A549 (cell line): ENCODE data around the gene HK1. TPM values are rescaled to one million over a fixed set of nuclear protein-coding genes. Genes with fewer than 3 reads are reported as not detected.

Source experiments
- ATAC-seq, 2 experiments: fragments of 200-7000 bp in 1 of 2; fragments of >200 bp in 1 of 2; cut with Nextera tagmentation in 1 of 2; cut with Tn5 transposase in 1 of 2; 3 replicates each; pipeline versions ENCODE4 v1.8.0 to v1.9.1; 2018 to 2020; ENCODE audit warnings: mild to moderate bottlenecking in 1 of 2, moderate library complexity in 1 of 2
- CTCF ChIA-PET: fragments of 300-600 bp; sonication (Branson Sonifier 250); formaldehyde crosslinking; extraction: SDS; loops from one replicate; lab custom pipeline; 2021; ENCODE audit warnings: antibody characterized with exemption, inconsistent platforms; lab: Yijun Ruan, JAX
- POLR2A ChIA-PET: fragments of 350-600 bp; formaldehyde crosslinking; extraction: SDS; loops from one replicate; lab custom pipeline; 2021; ENCODE audit warnings: antibody characterized with exemption, inconsistent platforms; lab: Yijun Ruan, JAX
- DNase-seq, 2 experiments: peaks; one replicate each; pipeline versions ENCODE4 v3.0.0 to v3.0.0-alpha.2; 2011 to 2016; ENCODE audit warnings: low read depth in 1 of 2, low spot score in 1 of 2
- FAIRE-seq: peaks from 2 replicates; lab custom pipeline; 2011; peaks lifted over from hg19 to GRCh38; lab: Jason Lieb, UNC
- H3K27ac ChIP-seq, 2 experiments: fragments of >200 bp; sonication (Bioruptor Twin); formaldehyde crosslinking; 3 replicates each; pipeline ENCODE4 v1.5.1; 2016 to 2017
- H3K4me1 ChIP-seq: fragments of >200 bp; sonication (Bioruptor Twin); formaldehyde crosslinking; 3 replicates; pipeline ENCODE4 v1.6.1; 2016
- H3K4me2 ChIP-seq: fragments of >200 bp; sonication (Bioruptor Twin); formaldehyde crosslinking; 3 replicates; pipeline ENCODE4 v1.6.1; 2016
- H3K4me3 ChIP-seq: fragments of >200 bp; sonication (Bioruptor Twin); formaldehyde crosslinking; 3 replicates; pipeline ENCODE4 v1.5.1; 2016
- H3K9me3 ChIP-seq: fragments of >200 bp; sonication (Bioruptor Twin); formaldehyde crosslinking; 3 replicates; pipeline ENCODE4 v1.6.1; 2016
- CHD2 ChIP-seq: fragments of 150-350 bp; IDR thresholded peaks from 2 replicates; pipeline ENCODE4 v1.6.1; 2014; ENCODE audit warnings: low read length; ENCODE audit not compliant: partially characterized antibody
- EHF ChIP-seq: fragments of 250-450 bp; sonication (Bioruptor Pico); IDR thresholded peaks from 2 replicates; pipeline ENCODE4 v1.5.0; 2020; ENCODE audit warnings: mild to moderate bottlenecking
- FOSB ChIP-seq: fragments of 250-450 bp; sonication (Bioruptor Pico); IDR thresholded peaks from 2 replicates; pipeline ENCODE4 v1.5.0; 2020; ENCODE audit warnings: mild to moderate bottlenecking, moderate library complexity
- FOXS1 ChIP-seq: fragments of 250-450 bp; sonication (Bioruptor Pico); IDR thresholded peaks from 2 replicates; pipeline ENCODE4 v1.5.0; 2020; ENCODE audit warnings: mild to moderate bottlenecking, moderate library complexity
- HOXA7 ChIP-seq: fragments of 250-450 bp; sonication (Bioruptor Pico); IDR thresholded peaks from 2 replicates; pipeline ENCODE4 v1.5.0; 2020; ENCODE audit warnings: mild to moderate bottlenecking, moderate library complexity
- JUN ChIP-seq, 2 experiments: fragments of >200 bp; sonication (Bioruptor Twin); formaldehyde crosslinking; IDR thresholded peaks; 2 replicates in 1 of 2; 3 replicates in 1 of 2; pipeline ENCODE4 v1.6.1; 2016 to 2017
- KDM5A ChIP-seq: fragments of 200-600 bp; sonication (generic); IDR thresholded peaks from 2 replicates; pipeline ENCODE4 v1.6.1; 2016; ENCODE audit warnings: antibody characterized with exemption, mild to moderate bottlenecking
- MAFK ChIP-seq: fragments of 450-650 bp; IDR thresholded peaks from 2 replicates; pipeline ENCODE4 v1.6.1; 2014; ENCODE audit not compliant: partially characterized antibody
- MYC ChIP-seq: IDR thresholded peaks from 2 replicates; pipeline ENCODE4 v1.6.1; 2012; ENCODE audit warnings: mild to moderate bottlenecking, inconsistent platforms, low read length, improper control_type of control experiment, borderline replicate concordance
- NPAS2 ChIP-seq: fragments of 250-450 bp; sonication (Bioruptor Pico); IDR thresholded peaks from 2 replicates; pipeline ENCODE4 v1.8.0; 2022; ENCODE audit warnings: mild to moderate bottlenecking, moderate library complexity, borderline replicate concordance
- PHF8 ChIP-seq: fragments of 200-600 bp; sonication (generic); IDR thresholded peaks from 2 replicates; pipeline ENCODE4 v1.6.1; 2016; ENCODE audit warnings: low read depth, mild to moderate bottlenecking, antibody characterized with exemption, moderate library complexity, borderline replicate concordance
- POLR2A ChIP-seq: IDR thresholded peaks from 2 replicates; pipeline ENCODE4 v1.6.1; 2012; ENCODE audit warnings: mild to moderate bottlenecking, low read length
- RARB ChIP-seq: fragments of 250-450 bp; sonication (Bioruptor Pico); IDR thresholded peaks from 2 replicates; pipeline ENCODE4 v1.8.0; 2021; ENCODE audit warnings: mild to moderate bottlenecking, moderate library complexity
- TFCP2L1 ChIP-seq: fragments of 250-450 bp; sonication (Bioruptor Pico); IDR thresholded peaks from 2 replicates; pipeline ENCODE4 v1.5.0; 2021; ENCODE audit warnings: mild to moderate bottlenecking
- TP53 ChIP-seq: fragments of 250-450 bp; sonication (Bioruptor Pico); IDR thresholded peaks from 2 replicates; pipeline ENCODE4 v1.5.0; 2021; ENCODE audit warnings: mild to moderate bottlenecking, moderate library complexity
- WGBS: methylation state at CpG from one replicate; pipeline ENCODE4 v1.1.6; 2017; ENCODE audit errors: missing lambda C conversion rate; 5-methylcytosine and 5-hydroxymethylcytosine counted together
- polyA plus RNA-seq, 4 experiments: library from polyadenylated mRNA; depleted of rRNA in 3 of 4; stranded (reverse); fragments of >200 nt; fragmentation: RNase III in 1 of 4; extraction: RNeasy Plus Mini Kit Qiagen cat#74134 plus additional on column Dnase treatment in 1 of 4; gene quantifications; 2 replicates in 3 of 4; 3 replicates in 1 of 4; pipeline ENCODE4 v1.2.3, GENCODE V29; 2011 to 2017
- TF ChIP-seq, protein P1 (sequence below): fragments of 250-450 bp; sonication (Bioruptor Pico); IDR thresholded peaks from 2 replicates; pipeline ENCODE4 v1.5.0; 2021; ENCODE audit warnings: mild to moderate bottlenecking, moderate library complexity, borderline replicate concordance
- TF ChIP-seq, protein P2 (sequence below): IDR thresholded peaks from 2 replicates; pipeline ENCODE4 v1.6.1; 2012
- TF ChIP-seq, protein P3 (sequence below): fragments of 250-450 bp; sonication (Bioruptor Pico); IDR thresholded peaks from 2 replicates; pipeline ENCODE4 v1.5.0; 2020; ENCODE audit warnings: low read depth, mild to moderate bottlenecking, moderate library complexity
- TF ChIP-seq, protein P4 (sequence below): fragments of 450-650 bp; IDR thresholded peaks from 2 replicates; pipeline ENCODE4 v1.6.1; 2014; ENCODE audit warnings: antibody characterized with exemption
- TF ChIP-seq, protein P5 (sequence below): fragments of >200 bp; sonication (Bioruptor Twin); formaldehyde crosslinking; IDR thresholded peaks from 3 replicates; pipeline ENCODE4 v1.6.1; 2016
- TF ChIP-seq, protein P6 (sequence below): IDR thresholded peaks from 2 replicates; pipeline ENCODE4 v1.6.1; 2012

Gene HK1
- polyA plus RNA-seq, 2 of the 4 experiments (the other 2 are of a cell fraction) = 17.3 to 58.9 TPM

DNA sequence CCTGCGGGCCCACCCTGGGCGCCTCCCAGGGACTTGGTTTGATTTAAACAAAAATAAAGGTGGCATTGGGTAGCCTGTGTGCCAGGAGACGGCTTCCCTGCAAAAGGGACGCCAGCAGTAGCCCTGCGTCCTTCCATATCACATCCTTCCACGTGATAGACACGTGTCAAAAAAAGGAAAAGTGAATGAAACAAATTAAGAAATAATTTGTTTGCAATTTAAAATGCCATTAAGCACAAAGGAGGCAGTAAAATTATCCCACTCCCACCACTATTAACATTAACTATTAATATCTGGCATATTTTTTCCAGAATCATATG, 130.8 kb downstream of the HK1 start (continued):
- TF ChIP-seq, protein P1, sequence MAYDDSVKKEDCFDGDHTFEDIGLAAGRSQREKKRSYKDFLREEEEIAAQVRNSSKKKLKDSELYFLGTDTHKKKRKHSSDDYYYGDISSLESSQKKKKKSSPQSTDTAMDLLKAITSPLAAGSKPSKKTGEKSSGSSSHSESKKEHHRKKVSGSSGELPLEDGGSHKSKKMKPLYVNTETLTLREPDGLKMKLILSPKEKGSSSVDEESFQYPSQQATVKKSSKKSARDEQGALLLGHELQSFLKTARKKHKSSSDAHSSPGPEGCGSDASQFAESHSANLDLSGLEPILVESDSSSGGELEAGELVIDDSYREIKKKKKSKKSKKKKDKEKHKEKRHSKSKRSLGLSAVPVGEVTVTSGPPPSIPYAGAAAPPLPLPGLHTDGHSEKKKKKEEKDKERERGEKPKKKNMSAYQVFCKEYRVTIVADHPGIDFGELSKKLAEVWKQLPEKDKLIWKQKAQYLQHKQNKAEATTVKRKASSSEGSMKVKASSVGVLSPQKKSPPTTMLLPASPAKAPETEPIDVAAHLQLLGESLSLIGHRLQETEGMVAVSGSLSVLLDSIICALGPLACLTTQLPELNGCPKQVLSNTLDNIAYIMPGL (CRISPR knock-in tag) = no peak
- no peak for TF ChIP-seq TP53 (CRISPR knock-in tag)

DNA sequence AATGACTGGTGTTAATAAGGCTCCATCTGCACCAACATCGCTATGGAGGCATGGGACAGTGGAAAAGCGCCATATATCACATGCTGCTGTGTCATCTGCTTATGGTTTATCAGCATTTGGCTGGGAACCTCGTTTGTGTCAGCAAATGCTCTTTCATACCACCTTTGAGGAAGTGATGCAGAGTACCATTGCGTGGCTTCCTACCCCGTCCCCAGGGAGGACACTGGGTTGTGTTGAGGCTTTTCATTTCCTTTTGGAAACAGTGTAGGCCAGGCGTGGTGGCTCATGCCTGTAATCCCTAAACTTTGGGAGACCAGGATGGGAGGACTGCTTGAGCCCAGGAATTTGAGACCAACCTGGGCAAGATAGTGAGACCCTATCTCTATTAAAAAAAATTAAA, 131.7 kb downstream of the HK1 start:
- Histone ChIP-seq H3K9me3 (no peaks in the 10 kb centered on the region), H3K4me3 (no peak overlapping the region), H3K4me1 (peaks cover 14% of the 10 kb centered on the region), H3K27ac (no peak overlapping the region), H3K4me2 (no peak overlapping the region)
- FAIRE-seq (no peak), DNase-seq (no peak), ATAC-seq (no peak)
- POLR2A ChIA-PET = no interaction called here
- 76% methylated on average over 6 of the region's 6 CpGs for WGBS
- CTCF ChIA-PET = interaction anchor here (1.1 to 2.1 kb wide), 6 partner anchors 10 to 227 kb away, joined by 3 to 12 read pairs (median 4); no protein-coding TSS in a partner anchor
- TF ChIP-seq HOXA7 (CRISPR knock-in tag) (no peak), NPAS2 (CRISPR knock-in tag) (no peak), MYC (no peak), FOSB (CRISPR knock-in tag) (no peak), FOXS1 (CRISPR knock-in tag) (no peak), TP53 (CRISPR knock-in tag) (no peak), KDM5A (no peak), TFCP2L1 (CRISPR knock-in tag) (no peak)
- TF ChIP-seq, protein P2, sequence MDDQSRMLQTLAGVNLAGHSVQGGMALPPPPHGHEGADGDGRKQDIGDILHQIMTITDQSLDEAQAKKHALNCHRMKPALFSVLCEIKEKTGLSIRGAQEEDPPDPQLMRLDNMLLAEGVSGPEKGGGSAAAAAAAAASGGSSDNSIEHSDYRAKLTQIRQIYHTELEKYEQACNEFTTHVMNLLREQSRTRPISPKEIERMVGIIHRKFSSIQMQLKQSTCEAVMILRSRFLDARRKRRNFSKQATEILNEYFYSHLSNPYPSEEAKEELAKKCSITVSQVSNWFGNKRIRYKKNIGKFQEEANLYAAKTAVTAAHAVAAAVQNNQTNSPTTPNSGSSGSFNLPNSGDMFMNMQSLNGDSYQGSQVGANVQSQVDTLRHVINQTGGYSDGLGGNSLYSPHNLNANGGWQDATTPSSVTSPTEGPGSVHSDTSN = no peak
- TF ChIP-seq, protein P3, sequence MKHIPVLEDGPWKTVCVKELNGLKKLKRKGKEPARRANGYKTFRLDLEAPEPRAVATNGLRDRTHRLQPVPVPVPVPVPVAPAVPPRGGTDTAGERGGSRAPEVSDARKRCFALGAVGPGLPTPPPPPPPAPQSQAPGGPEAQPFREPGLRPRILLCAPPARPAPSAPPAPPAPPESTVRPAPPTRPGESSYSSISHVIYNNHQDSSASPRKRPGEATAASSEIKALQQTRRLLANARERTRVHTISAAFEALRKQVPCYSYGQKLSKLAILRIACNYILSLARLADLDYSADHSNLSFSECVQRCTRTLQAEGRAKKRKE (CRISPR knock-in tag) = no peak
- TF ChIP-seq, protein P4, sequence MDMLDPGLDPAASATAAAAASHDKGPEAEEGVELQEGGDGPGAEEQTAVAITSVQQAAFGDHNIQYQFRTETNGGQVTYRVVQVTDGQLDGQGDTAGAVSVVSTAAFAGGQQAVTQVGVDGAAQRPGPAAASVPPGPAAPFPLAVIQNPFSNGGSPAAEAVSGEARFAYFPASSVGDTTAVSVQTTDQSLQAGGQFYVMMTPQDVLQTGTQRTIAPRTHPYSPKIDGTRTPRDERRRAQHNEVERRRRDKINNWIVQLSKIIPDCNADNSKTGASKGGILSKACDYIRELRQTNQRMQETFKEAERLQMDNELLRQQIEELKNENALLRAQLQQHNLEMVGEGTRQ = no peak
- TF ChIP-seq, protein P5, sequence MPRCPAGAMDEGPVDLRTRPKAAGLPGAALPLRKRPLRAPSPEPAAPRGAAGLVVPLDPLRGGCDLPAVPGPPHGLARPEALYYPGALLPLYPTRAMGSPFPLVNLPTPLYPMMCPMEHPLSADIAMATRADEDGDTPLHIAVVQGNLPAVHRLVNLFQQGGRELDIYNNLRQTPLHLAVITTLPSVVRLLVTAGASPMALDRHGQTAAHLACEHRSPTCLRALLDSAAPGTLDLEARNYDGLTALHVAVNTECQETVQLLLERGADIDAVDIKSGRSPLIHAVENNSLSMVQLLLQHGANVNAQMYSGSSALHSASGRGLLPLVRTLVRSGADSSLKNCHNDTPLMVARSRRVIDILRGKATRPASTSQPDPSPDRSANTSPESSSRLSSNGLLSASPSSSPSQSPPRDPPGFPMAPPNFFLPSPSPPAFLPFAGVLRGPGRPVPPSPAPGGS = no peak

DNA sequence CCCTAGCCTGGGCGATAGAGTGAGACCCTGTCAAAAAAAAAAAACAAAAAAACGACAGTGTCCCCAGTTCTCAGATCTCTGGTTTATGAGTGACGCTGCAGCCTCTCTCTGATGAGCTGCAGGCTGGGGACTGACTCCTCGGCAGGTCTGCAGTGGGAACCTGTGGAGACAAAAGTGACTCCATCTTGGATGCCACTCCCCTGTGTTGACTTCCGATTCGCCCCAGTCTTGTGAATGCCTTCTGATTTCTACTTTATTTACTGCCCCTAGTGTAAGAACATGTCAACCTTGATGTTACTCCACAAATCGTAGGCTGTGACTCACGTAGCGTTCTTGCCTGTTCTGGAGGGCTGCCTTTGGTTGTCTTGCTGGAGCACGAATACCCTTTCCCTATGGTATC, 132.2 kb downstream of the HK1 start:
- H3K4me2 ChIP-seq = no peak overlapping the region
- ChIA-PET CTCF (interaction anchor here (1.1 to 2.1 kb wide), 10 partner anchors 9 to 504 kb away, joined by 3 to 12 read pairs (median 4); no protein-coding TSS in a partner anchor), POLR2A (no interaction called here)
- TF ChIP-seq, protein P3 (CRISPR knock-in tag) = no peak
- no peak for TF ChIP-seq JUN (IDR thresholded peaks at IDR 0.05)
- no peak for TF ChIP-seq FOSB (CRISPR knock-in tag)
- no peak for TF ChIP-seq PHF8
- TF ChIP-seq RARB (CRISPR knock-in tag) = no peak
- no peak for TF ChIP-seq POLR2A
- TF ChIP-seq EHF (CRISPR knock-in tag) = no peak
- TF ChIP-seq, protein P6, sequence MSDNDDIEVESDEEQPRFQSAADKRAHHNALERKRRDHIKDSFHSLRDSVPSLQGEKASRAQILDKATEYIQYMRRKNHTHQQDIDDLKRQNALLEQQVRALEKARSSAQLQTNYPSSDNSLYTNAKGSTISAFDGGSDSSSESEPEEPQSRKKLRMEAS = no peak
- no peak for TF ChIP-seq CHD2
- TF ChIP-seq MAFK = no peak
- no peak for TF ChIP-seq TFCP2L1 (CRISPR knock-in tag)
- no peak overlapping the region for H3K27ac ChIP-seq
- H3K9me3 ChIP-seq = no peaks in the 10 kb centered on the region
- DNase-seq (no peak), ATAC-seq (no peak), FAIRE-seq (no peak)
- H3K4me3 ChIP-seq = no peak overlapping the region
- H3K4me1 ChIP-seq = peaks cover 14% of the 10 kb centered on the region
- 88% methylated on average over 10 of the region's 10 CpGs for WGBS
